Keratinocyte (primary cell): Measurements from ENCODE around the gene PDE9A. TPM values are rescaled to one million over a fixed set of nuclear protein-coding genes. Genes with fewer than 3 reads are reported as not detected.

Experiments used
- DNase-seq: peaks from one replicate; pipeline ENCODE4 v3.0.0-alpha.2; 2011; ENCODE audit warnings: low read depth, missing footprints, low spot score
- FAIRE-seq: peaks from 2 replicates; lab custom pipeline; 2011; peaks lifted over from hg19 to GRCh38; lab: Jason Lieb, UNC
- H2AFZ ChIP-seq: 2 replicates; pipeline ENCODE4 v1.6.0; 2012; ENCODE audit warnings: low read length, control low read depth, inconsistent platforms; ENCODE audit not compliant: control insufficient read depth
- H3K27ac ChIP-seq: 2 replicates; pipeline ENCODE4 v1.5.1; 2011; ENCODE audit warnings: low read length; ENCODE audit not compliant: control insufficient read depth, insufficient read depth
- H3K27me3 ChIP-seq: 3 replicates; pipeline ENCODE4 v1.6.0; 2011; ENCODE audit warnings: low read length; ENCODE audit not compliant: control insufficient read depth, insufficient read depth; ENCODE audit errors: extremely low read depth
- H3K36me3 ChIP-seq, 2 experiments: 2 replicates in 1 of 2; 3 replicates in 1 of 2; pipeline ENCODE4 v1.5.1; 2011; ENCODE audit warnings: low read length in 2 of 2, mild to moderate bottlenecking in 1 of 2; ENCODE audit not compliant: control insufficient read depth in 2 of 2, insufficient read depth in 2 of 2; ENCODE audit errors: extremely low read depth in 1 of 2
- H3K4me1 ChIP-seq: 3 replicates; pipeline ENCODE4 v1.5.1; 2011; ENCODE audit warnings: low read length; ENCODE audit not compliant: control insufficient read depth, insufficient read depth; ENCODE audit errors: extremely low read depth
- H3K4me2 ChIP-seq: 3 replicates; pipeline ENCODE4 v1.6.0; 2011; ENCODE audit warnings: low read depth, low read length; ENCODE audit not compliant: control insufficient read depth, insufficient read depth; ENCODE audit errors: extremely low read depth
- H3K4me3 ChIP-seq, 3 experiments: fragments of 200-600 bp in 1 of 3; sonication (generic) in 1 of 3; 2 replicates in 2 of 3; 3 replicates in 1 of 3; pipeline ENCODE4 v1.5.1; 2011 to 2016; ENCODE audit warnings: low read length in 3 of 3, mild to moderate bottlenecking in 3 of 3, control low read depth in 2 of 3, inconsistent platforms in 1 of 3, low read depth in 1 of 3, mixed read lengths in 1 of 3, mixed run types in 1 of 3, moderate library complexity in 1 of 3; ENCODE audit not compliant: control insufficient read depth in 2 of 3, insufficient read depth in 2 of 3; ENCODE audit errors: extremely low read depth in 1 of 3
- H3K79me2 ChIP-seq: 2 replicates; pipeline ENCODE4 v1.6.0; 2012; ENCODE audit warnings: low read length; ENCODE audit not compliant: control insufficient read depth, insufficient read depth
- H3K9ac ChIP-seq: 3 replicates; pipeline ENCODE4 v1.6.0; 2011; ENCODE audit warnings: low read length; ENCODE audit not compliant: control insufficient read depth, insufficient read depth; ENCODE audit errors: extremely low read depth
- H3K9me1 ChIP-seq: 3 replicates; pipeline ENCODE4 v1.6.0; 2011; ENCODE audit warnings: low read length; ENCODE audit not compliant: control insufficient read depth, insufficient read depth; ENCODE audit errors: extremely low read depth
- H3K9me3 ChIP-seq: 2 replicates; pipeline ENCODE4 v1.5.1; 2012; ENCODE audit warnings: low read depth, low read length; ENCODE audit not compliant: control insufficient read depth
- H4K20me1 ChIP-seq: 3 replicates; pipeline ENCODE4 v1.6.0; 2011; ENCODE audit warnings: low read length; ENCODE audit not compliant: control insufficient read depth, insufficient read depth; ENCODE audit errors: extremely low read depth
- CTCF ChIP-seq, 3 experiments: IDR thresholded peaks in 1 of 3; conservative IDR thresholded peaks in 1 of 3; optimal IDR thresholded peaks in 1 of 3; 2 replicates in 2 of 3; 3 replicates in 1 of 3; pipeline versions ENCODE3 to v1.5.1; 2011; ENCODE audit warnings: low read length in 3 of 3, mild to moderate bottlenecking in 3 of 3, moderate library complexity in 2 of 3, control low read depth in 1 of 3, inconsistent platforms in 1 of 3; ENCODE audit not compliant: insufficient read depth in 2 of 3; ENCODE audit errors: extremely low read depth in 1 of 3
- EZH2 ChIP-seq: IDR thresholded peaks from one replicate; pipeline ENCODE4 v1.6.1; 2012; ENCODE audit warnings: inconsistent platforms, mild to moderate bottlenecking, low read length, moderate library complexity
- dilution Hi-C: fragments of 300-500 bp; cut with MboI; formaldehyde crosslinking; loops from one replicate; pipeline ENCODE4 v1.7.0; 2020; ENCODE audit warnings: low sequenced_read_pairs; ENCODE audit not compliant: extremely low pct_ligation_motif_present
- polyA plus RNA-seq, 5 experiments: library from polyadenylated mRNA; depleted of rRNA in 3 of 5; stranded (reverse) in 3 of 5; stranded (forward) in 1 of 5; unstranded in 1 of 5; fragments of >200 nt; gene quantifications; 1 replicate in 1 of 5; 2 replicates in 3 of 5; 3 replicates in 1 of 5; pipeline versions ENCODE4 v1.2.1 to v1.2.3, GENCODE V29; 2011 to 2012; ENCODE audit warnings: missing spikeins in 2 of 5, low read depth in 1 of 5, low replicate concordance in 1 of 5

PDE9A gene
- polyA plus RNA-seq, 1 donor (not counting 4 experiments of a cell fraction or from before 2014, with no cell fraction given), result 0.13 TPM

DNA sequence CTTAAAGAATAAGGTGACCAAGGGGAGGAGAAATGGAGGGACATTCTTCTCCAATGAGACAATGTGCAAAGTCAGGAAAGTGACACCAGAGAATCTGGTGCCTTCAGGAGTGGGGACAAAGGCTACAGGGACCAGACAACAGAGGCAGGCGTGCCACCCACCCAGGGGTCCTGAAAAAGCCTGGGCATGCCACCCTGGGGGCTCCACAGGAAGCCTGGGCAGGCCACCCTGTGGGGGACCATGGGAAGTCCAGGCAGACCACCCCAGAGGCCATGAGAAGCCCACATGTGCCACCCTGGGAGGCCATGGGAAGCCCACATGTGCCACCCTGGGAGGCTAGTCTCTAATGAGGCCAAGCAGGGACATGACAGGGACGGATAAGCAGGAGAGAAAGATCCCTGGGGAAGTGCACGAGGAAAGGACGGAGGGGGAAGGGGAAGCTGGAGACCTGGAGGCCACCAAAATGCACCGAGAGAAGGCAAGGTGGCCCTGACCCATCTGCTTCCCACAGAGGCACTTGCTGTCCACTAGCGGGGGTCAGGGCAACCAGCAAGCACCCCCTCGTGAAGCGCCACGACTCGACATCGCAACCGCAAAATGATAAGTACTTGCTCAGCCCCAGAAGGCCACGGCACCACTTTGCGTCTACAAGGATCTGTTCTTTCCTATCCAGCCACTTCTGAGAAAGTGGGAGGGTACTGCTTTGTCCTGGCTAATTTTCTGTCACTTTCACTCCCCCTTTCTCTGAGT is 7.2 kb upstream of the PDE9A start:
- Histone ChIP-seq H3K79me2 (no peaks in the 10 kb centered on the region), H4K20me1 (no peaks in the 10 kb centered on the region), H3K9ac (no peak overlapping the region), H3K9me3 (no peaks in the 10 kb centered on the region), H3K4me2 (no peak overlapping the region), H3K27ac (no peak overlapping the region), H3K4me3 (no peak overlapping the region), H2AFZ (no peak overlapping the region), H3K9me1 (no peaks in the 10 kb centered on the region), H3K4me1 (no peaks in the 10 kb centered on the region), H3K36me3 (no peaks in the 10 kb centered on the region), H3K27me3 (peaks cover 34% of the 10 kb centered on the region)
- FAIRE-seq, result no peak
- dilution Hi-C loops, result no loop called here
- no peak for DNase-seq
- TF ChIP-seq EZH2, result no peak
- TF ChIP-seq CTCF (optimal IDR thresholded peaks at IDR 0.05 in 1 of 3, IDR thresholded peaks at IDR 0.05 in 1 of 3, conservative IDR thresholded peaks at IDR 0.05 in 1 of 3; ENCODE audit: extremely low read depth in 1 of 3, insufficient read depth in 2 of 3, low read length in 3 of 3), result no peak

DNA sequence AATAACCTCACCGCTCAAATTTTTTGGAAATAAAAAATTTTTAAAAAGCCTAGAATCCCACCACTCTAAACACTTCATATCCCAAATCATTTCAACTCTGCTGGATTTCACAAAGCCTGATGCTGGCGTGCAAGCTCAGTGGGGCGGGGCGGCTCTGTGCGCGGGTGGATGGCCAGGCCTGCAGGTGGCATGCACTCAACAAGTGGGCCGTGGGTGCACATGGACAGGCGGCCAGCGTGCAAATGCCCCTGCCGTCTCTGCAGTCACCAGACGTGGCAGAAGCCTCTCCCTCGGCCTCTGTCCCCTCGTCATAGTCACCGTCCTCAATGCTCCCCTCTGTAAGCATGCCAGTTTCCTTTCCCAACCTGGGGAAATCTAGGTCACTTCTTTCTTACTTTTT is 6.6 kb upstream of the PDE9A start:
- no peaks in the 10 kb centered on the region for H4K20me1 ChIP-seq
- H3K79me2 ChIP-seq, result no peaks in the 10 kb centered on the region
- dilution Hi-C loops, result no loop called here
- no peaks in the 10 kb centered on the region for H3K9me1 ChIP-seq
- TF ChIP-seq CTCF (optimal IDR thresholded peaks at IDR 0.05 in 1 of 3, IDR thresholded peaks at IDR 0.05 in 1 of 3, conservative IDR thresholded peaks at IDR 0.05 in 1 of 3; ENCODE audit: extremely low read depth in 1 of 3, insufficient read depth in 2 of 3, low read length in 3 of 3), result no peak
- no peaks in the 10 kb centered on the region for H3K36me3 ChIP-seq
- no peak overlapping the region for H3K9ac ChIP-seq
- no peaks in the 10 kb centered on the region for H3K4me1 ChIP-seq
- H3K4me3 ChIP-seq, result no peak overlapping the region
- H3K27me3 ChIP-seq, result peaks cover 35% of the 10 kb centered on the region
- no peak for FAIRE-seq
- no peak overlapping the region for H3K27ac ChIP-seq
- no peaks in the 10 kb centered on the region for H3K9me3 ChIP-seq
- no peak overlapping the region for H3K4me2 ChIP-seq
- H2AFZ ChIP-seq, result no peak overlapping the region
- no peak for DNase-seq
